ENCODE results near the gene FAIM.

Gene FAIM

GRCh38 chr3:138609898-138610266 is 1.3 kb downstream of the FAIM start:
- in situ Hi-C loops (cut with HindIII; ENCODE audit: low sequenced_read_pairs), result no loop called here
- TF ChIP-seq, protein P1, sequence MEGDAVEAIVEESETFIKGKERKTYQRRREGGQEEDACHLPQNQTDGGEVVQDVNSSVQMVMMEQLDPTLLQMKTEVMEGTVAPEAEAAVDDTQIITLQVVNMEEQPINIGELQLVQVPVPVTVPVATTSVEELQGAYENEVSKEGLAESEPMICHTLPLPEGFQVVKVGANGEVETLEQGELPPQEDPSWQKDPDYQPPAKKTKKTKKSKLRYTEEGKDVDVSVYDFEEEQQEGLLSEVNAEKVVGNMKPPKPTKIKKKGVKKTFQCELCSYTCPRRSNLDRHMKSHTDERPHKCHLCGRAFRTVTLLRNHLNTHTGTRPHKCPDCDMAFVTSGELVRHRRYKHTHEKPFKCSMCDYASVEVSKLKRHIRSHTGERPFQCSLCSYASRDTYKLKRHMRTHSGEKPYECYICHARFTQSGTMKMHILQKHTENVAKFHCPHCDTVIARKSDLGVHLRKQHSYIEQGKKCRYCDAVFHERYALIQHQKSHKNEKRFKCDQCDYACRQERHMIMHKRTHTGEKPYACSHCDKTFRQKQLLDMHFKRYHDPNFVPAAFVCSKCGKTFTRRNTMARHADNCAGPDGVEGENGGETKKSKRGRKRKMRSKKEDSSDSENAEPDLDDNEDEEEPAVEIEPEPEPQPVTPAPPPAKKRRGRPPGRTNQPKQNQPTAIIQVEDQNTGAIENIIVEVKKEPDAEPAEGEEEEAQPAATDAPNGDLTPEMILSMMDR (IDR thresholded peaks at IDR 0.05; ENCODE audit: low read depth, low read length, missing control alignments), result no peak
- peak overlapping the region; percentile 50 for H3K4me3 ChIP-seq (ENCODE audit: low read depth, low read length)
- no peak for DNase-seq (ENCODE audit: low read depth)

- DNase-seq (ENCODE audit: low read depth), result no peak
- in situ Hi-C loops (cut with HindIII; ENCODE audit: low sequenced_read_pairs), result no loop called here
- H3K4me3 ChIP-seq (ENCODE audit: low read depth, low read length), result no peak overlapping the region
- TF ChIP-seq, protein P1 (IDR thresholded peaks at IDR 0.05; ENCODE audit: low read depth, low read length, missing control alignments), result no peak
These were observed 6.9 kb downstream of the FAIM start for GRCh38 chr3:138615462-138615861.

DNA sequence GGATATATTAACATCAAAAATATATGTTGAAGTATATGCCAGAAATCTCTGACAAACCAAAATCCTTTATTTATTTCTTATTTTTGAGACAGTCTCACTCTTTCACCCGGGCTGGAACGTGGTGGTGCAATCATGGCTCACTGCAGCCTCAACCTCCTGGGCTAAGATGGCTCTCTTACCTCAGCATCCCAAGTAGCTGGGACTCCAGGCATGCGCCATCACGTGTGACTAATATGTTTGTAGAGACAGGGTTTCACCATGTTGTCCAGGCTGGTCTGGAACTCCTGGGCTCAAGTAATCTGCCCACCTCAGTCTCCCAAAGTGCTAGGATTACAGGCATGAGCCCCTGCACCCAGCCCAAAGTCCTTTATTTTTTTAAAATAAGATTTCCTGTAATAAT is 11.9 kb downstream of the FAIM start:
- TF ChIP-seq, protein P1 (IDR thresholded peaks at IDR 0.05; ENCODE audit: low read depth, low read length, missing control alignments), result no peak
- DNase-seq (ENCODE audit: low read depth), result no peak
- no peak overlapping the region for H3K4me3 ChIP-seq (ENCODE audit: low read depth, low read length)
- in situ Hi-C loops (cut with HindIII; ENCODE audit: low sequenced_read_pairs), result no loop called here

- TF ChIP-seq, protein P1 (IDR thresholded peaks at IDR 0.05; ENCODE audit: low read depth, low read length, missing control alignments), result no peak
- H3K4me3 ChIP-seq (ENCODE audit: low read depth, low read length), result no peak overlapping the region
- DNase-seq (ENCODE audit: low read depth), result no peak
- in situ Hi-C loops (cut with HindIII; ENCODE audit: low sequenced_read_pairs), result no loop called here
These were observed 15.9 kb downstream of the FAIM start for GRCh38 chr3:138624518-138624917.

DNA sequence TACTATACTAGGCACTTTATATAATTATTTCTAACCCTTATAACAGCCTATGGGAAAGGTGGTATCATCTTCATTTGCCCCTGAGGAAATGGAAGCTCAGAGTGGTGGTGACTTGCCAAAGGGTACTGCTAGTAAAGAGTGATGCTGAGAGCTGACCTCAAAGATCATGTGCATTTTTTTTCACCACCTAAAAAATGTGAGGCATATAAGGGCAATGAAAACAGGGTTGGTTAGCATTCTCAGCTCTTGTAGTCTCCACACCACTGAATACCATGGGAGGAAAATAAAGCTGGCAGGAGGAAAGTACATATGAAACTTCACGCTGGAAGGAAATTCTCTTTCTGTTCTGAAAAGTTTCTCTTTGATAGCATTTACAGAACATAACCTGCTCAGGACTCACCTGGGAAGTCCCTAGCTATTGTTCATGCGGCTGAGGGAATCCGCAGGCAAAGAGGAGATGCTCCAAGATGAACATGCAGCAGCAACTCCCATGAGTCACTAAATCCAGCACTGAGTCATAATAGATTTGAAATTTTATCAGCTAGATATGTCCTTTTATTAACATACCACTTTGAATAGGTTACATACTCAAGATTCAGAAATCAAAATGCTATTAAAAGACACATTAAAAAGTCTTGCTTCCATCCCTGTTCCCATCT is 17.3 kb downstream of the FAIM start:
- in situ Hi-C loops (cut with HindIII; ENCODE audit: low sequenced_read_pairs), result no loop called here
- TF ChIP-seq, protein P1 (IDR thresholded peaks at IDR 0.05; ENCODE audit: low read depth, low read length, missing control alignments), result no peak
- no peak for DNase-seq (ENCODE audit: low read depth)
- H3K4me3 ChIP-seq (ENCODE audit: low read depth, low read length), result no peak overlapping the region

- no peak overlapping the region for H3K4me3 ChIP-seq (ENCODE audit: low read depth, low read length)
- DNase-seq (ENCODE audit: low read depth), result no peak
- TF ChIP-seq, protein P1 (IDR thresholded peaks at IDR 0.05; ENCODE audit: low read depth, low read length, missing control alignments), result no peak
- in situ Hi-C loops (cut with HindIII; ENCODE audit: low sequenced_read_pairs), result no loop called here
These were observed 21.0 kb downstream of the FAIM start for GRCh38 chr3:138629526-138629925.
